ENCODE data around the gene CDK5RAP2. TPM values are rescaled to one million over a fixed set of nuclear protein-coding genes. Genes with fewer than 3 reads are reported as not detected.

The CDK5RAP2 gene
- total and polyA plus RNA-seq, 4 donors: 36.5 to 60.4 (median 47.4) TPM

DNA sequence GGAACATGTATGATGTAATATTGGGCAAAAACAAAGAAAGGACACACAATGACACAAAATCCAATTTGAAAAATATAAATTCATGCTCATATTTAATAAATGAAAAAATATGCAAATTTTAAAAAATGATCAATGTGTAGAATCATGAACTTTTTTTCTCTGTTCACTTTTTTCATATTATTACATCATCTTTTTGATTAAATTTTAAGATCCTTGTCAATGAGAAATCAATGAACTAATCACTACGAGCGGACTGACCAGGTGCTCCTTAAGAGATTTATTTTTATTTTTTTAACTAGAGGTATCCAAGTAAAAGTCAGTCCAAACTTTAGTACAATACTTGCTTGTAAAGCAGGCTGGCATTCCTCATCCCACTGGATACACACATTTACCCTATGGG lies 174.1 kb downstream of the CDK5RAP2 start:
- Histone ChIP-seq H3K9me3 (ENCODE audit: control insufficient read depth, insufficient read depth, low read length) (no peaks in the 10 kb centered on the region), H3K36me3 (ENCODE audit: control insufficient read depth, insufficient read depth, low read length) (peaks cover 65% of the 10 kb centered on the region), H3K27ac (ENCODE audit: low read depth, low read length) (no peak overlapping the region), H3K27me3 (ENCODE audit: control insufficient read depth, insufficient read depth, low read length) (no peaks in the 10 kb centered on the region), H3K4me1 (ENCODE audit: control insufficient read depth, insufficient read depth, low read length) (no peaks in the 10 kb centered on the region), H3K4me3 (ENCODE audit: low read depth, low read length) (no peak overlapping the region)
- no peak for DNase-seq (ENCODE audit: low read depth in 4 of 6, low spot score in 6 of 6)
- WGBS (ENCODE audit: insufficient coverage): no CpG with 5 or more reads among the region's 2 CpGs

DNA sequence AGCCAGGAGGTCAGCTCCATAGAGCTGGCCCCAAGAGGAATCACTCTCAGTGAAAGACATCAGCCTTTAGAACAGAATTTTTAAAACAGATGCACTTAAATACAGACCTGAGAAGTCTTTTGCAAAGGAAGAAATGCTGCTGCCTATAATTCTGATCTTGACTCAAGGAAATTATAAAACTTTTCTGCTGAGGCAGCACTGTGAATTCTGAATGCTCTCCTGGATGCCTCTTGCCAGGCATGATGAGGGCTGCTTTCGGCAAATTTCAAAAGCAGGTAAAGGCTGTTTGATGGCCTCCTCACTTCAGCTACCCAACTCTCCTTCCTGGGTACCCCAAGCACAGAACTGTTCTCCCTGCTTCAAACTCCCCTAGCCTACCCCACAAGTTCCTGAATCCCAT lies 174.8 kb downstream of the CDK5RAP2 start:
- Histone ChIP-seq H3K36me3 (ENCODE audit: control insufficient read depth, insufficient read depth, low read length) (peaks cover 70% of the 10 kb centered on the region), H3K27ac (ENCODE audit: low read depth, low read length) (no peak overlapping the region), H3K27me3 (ENCODE audit: control insufficient read depth, insufficient read depth, low read length) (no peaks in the 10 kb centered on the region), H3K4me1 (ENCODE audit: control insufficient read depth, insufficient read depth, low read length) (no peaks in the 10 kb centered on the region), H3K4me3 (ENCODE audit: low read depth, low read length) (no peak overlapping the region), H3K9me3 (ENCODE audit: control insufficient read depth, insufficient read depth, low read length) (no peaks in the 10 kb centered on the region)
- WGBS (ENCODE audit: insufficient coverage): 100% methylated on average over 1 of the region's 1 CpG
- no peak for DNase-seq (ENCODE audit: low read depth in 4 of 6, low spot score in 6 of 6)

DNA sequence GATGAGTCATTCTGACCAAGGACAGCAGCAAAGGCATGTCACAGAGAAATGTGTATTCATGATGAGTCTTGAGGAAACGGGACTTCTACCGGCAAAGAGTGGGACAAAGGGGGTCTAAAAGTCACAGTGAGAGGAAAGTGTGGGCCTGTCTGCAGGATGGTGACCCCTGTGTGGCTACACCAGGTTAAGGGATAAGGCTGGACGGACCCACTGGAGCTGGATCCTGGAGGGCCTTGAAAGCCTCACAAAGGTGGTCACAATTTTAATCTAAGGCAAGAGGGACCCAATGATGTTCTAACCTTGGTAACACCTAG lies 176.5 kb downstream of the CDK5RAP2 start:
- Histone ChIP-seq H3K9me3 (ENCODE audit: control insufficient read depth, insufficient read depth, low read length) (no peaks in the 10 kb centered on the region), H3K4me1 (ENCODE audit: control insufficient read depth, insufficient read depth, low read length) (no peaks in the 10 kb centered on the region), H3K36me3 (ENCODE audit: control insufficient read depth, insufficient read depth, low read length) (peaks cover 61% of the 10 kb centered on the region), H3K4me3 (ENCODE audit: low read depth, low read length) (no peak overlapping the region), H3K27me3 (ENCODE audit: control insufficient read depth, insufficient read depth, low read length) (no peaks in the 10 kb centered on the region), H3K27ac (ENCODE audit: low read depth, low read length) (no peak overlapping the region)
- 100% methylated on average over 3 of the region's 3 CpGs for WGBS (ENCODE audit: insufficient coverage)
- DNase-seq (ENCODE audit: low read depth in 4 of 6, low spot score in 6 of 6): no peak

DNA sequence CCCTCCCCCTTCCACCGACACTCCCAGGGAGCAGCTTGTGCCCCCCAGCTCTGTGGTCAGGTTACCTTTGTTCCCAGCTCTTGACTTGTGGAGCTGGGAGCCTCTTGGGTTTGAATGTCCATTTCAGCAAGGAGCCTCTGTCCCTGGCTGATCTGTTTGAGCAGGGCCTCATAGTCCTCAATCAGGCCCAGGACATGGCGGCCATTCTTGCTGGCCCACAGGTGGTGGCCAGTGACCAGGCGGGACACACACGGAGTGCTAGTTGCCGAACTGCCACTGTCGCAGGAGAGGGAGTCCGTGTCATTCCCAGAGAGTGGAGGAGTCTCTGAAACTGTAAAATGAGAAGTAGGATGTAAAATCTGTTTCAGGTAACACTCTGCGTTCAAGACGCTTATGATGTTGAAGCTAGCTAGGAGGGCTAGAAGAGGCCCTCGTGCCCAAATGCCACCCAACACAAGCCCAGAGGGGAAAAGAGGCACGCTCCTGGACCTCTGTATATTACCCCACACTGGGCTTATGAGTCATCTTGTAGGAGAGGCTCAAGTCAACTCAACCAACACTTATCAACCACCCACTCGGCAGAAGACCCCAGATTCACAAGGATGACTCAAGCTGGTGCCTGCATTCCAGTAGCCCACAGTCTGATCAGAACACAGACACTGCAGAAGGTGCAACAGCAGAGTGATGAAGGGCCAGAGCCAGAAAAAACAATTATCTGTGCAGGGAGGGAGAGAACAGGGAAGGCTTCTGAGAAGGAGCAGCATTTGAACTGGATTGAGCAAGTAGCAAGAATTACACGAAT lies 177.0 kb downstream of the CDK5RAP2 start:
- Histone ChIP-seq H3K36me3 (ENCODE audit: control insufficient read depth, insufficient read depth, low read length) (peaks cover 56% of the 10 kb centered on the region), H3K27me3 (ENCODE audit: control insufficient read depth, insufficient read depth, low read length) (no peaks in the 10 kb centered on the region), H3K4me1 (ENCODE audit: control insufficient read depth, insufficient read depth, low read length) (no peaks in the 10 kb centered on the region), H3K9me3 (ENCODE audit: control insufficient read depth, insufficient read depth, low read length) (no peaks in the 10 kb centered on the region), H3K27ac (ENCODE audit: low read depth, low read length) (no peak overlapping the region), H3K4me3 (ENCODE audit: low read depth, low read length) (no peak overlapping the region)
- DNase-seq (ENCODE audit: low read depth in 4 of 6, low spot score in 6 of 6): no peak
- 99% methylated on average over 8 of the region's 13 CpGs for WGBS (ENCODE audit: insufficient coverage)

DNA sequence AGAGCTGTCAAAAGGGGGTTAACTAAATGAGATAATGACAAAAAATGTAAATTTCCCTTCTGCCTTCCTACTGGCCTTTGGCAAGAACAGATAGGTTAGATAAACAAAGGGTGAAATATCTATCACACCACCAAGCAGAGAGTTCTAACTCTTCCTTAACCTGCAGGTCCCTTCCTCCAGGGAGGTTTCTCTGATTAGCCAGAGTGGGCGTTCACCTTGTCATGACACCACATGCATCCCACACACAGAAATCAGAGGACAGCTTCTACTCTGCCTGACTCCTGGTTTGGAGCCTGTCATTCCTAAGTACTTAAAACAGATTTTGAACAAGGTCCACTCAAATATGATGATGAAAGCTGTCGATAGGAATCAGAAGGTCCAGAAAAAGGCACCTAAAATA lies 180.0 kb downstream of the CDK5RAP2 start:
- H3K9me3 ChIP-seq (ENCODE audit: control insufficient read depth, insufficient read depth, low read length): no peaks in the 10 kb centered on the region
- WGBS (ENCODE audit: insufficient coverage): 100% methylated on average over 2 of the region's 2 CpGs
- no peak overlapping the region for H3K27ac ChIP-seq (ENCODE audit: low read depth, low read length)
- no peak for DNase-seq (ENCODE audit: low read depth in 4 of 6, low spot score in 6 of 6)
- H3K4me1 ChIP-seq (ENCODE audit: control insufficient read depth, insufficient read depth, low read length): no peaks in the 10 kb centered on the region
- no peak overlapping the region for H3K4me3 ChIP-seq (ENCODE audit: low read depth, low read length)
- H3K27me3 ChIP-seq (ENCODE audit: control insufficient read depth, insufficient read depth, low read length): no peaks in the 10 kb centered on the region
- H3K36me3 ChIP-seq (ENCODE audit: control insufficient read depth, insufficient read depth, low read length): peaks cover 45% of the 10 kb centered on the region

DNA sequence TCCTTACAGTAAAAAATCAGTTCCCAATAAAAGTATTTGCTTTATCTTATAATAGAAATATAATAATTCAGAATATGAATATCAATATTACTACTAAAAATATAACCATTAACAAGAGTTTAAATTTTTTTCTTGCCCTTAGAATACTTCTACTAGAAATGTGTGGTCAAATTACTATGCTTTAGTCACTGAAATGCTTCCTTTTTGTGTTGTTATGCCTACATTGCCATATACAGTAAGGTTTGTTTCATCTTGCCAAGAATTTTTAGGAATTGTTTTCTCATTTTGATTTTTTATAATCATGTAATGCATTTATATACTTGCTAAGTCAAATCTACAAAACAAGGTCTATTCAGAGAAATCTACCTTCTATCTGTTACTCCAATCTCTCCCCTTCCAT lies 181.7 kb downstream of the CDK5RAP2 start:
- H3K27me3 ChIP-seq (ENCODE audit: control insufficient read depth, insufficient read depth, low read length): no peaks in the 10 kb centered on the region
- H3K4me1 ChIP-seq (ENCODE audit: control insufficient read depth, insufficient read depth, low read length): no peaks in the 10 kb centered on the region
- H3K4me3 ChIP-seq (ENCODE audit: low read depth, low read length): no peak overlapping the region
- no peaks in the 10 kb centered on the region for H3K9me3 ChIP-seq (ENCODE audit: control insufficient read depth, insufficient read depth, low read length)
- no peak overlapping the region for H3K27ac ChIP-seq (ENCODE audit: low read depth, low read length)
- H3K36me3 ChIP-seq (ENCODE audit: control insufficient read depth, insufficient read depth, low read length): peaks cover 46% of the 10 kb centered on the region
- no peak for DNase-seq (ENCODE audit: low read depth in 4 of 6, low spot score in 6 of 6)

DNA sequence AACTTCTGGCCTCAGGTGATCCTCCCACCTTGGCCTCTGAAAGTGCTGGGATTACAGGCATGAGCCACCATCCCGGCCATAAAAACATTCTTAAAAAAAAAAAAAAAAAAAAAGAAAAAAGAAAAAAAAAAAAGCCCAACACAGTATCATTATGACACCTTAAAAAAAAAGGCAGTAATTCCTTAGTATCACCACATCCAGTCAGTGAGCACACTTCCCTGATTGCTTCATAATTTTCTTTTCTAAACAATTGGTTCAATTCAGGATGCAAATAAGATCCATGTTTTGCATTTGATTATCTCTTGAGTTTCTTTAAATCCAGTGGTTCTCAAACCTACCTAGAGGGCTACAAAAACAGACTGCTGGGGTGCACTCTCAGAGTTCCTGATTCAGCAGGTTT lies 182.5 kb downstream of the CDK5RAP2 start:
- no peaks in the 10 kb centered on the region for H3K9me3 ChIP-seq (ENCODE audit: control insufficient read depth, insufficient read depth, low read length)
- no peaks in the 10 kb centered on the region for H3K27me3 ChIP-seq (ENCODE audit: control insufficient read depth, insufficient read depth, low read length)
- H3K27ac ChIP-seq (ENCODE audit: low read depth, low read length): no peak overlapping the region
- H3K36me3 ChIP-seq (ENCODE audit: control insufficient read depth, insufficient read depth, low read length): peaks cover 48% of the 10 kb centered on the region
- no peak overlapping the region for H3K4me3 ChIP-seq (ENCODE audit: low read depth, low read length)
- WGBS (ENCODE audit: insufficient coverage): 100% methylated on average over 1 of the region's 1 CpG
- no peaks in the 10 kb centered on the region for H3K4me1 ChIP-seq (ENCODE audit: control insufficient read depth, insufficient read depth, low read length)
- no peak for DNase-seq (ENCODE audit: low read depth in 4 of 6, low spot score in 6 of 6)

DNA sequence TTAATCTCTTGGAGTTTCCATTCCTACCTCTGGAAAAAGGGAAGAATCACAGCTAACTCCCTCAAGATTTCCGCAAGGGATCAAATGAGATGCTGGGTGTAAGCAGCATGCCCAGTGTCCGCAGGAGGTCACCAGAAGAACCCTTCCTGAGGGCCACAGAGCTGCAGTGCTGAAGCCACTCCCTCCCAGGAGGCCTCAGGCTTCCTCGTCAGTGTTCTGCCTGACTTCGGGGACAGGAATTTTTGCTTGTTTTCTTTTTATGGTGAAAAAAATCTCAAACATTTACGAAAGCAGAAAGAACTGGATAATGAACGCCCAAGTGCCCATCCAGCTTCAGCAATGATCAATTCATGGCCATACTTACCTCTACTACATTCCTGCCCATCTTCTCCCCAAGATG lies 183.0 kb downstream of the CDK5RAP2 start:
- WGBS (ENCODE audit: insufficient coverage): 85% methylated on average over 2 of the region's 6 CpGs
- Histone ChIP-seq H3K27me3 (ENCODE audit: control insufficient read depth, insufficient read depth, low read length) (no peaks in the 10 kb centered on the region), H3K36me3 (ENCODE audit: control insufficient read depth, insufficient read depth, low read length) (peaks cover 48% of the 10 kb centered on the region), H3K9me3 (ENCODE audit: control insufficient read depth, insufficient read depth, low read length) (no peaks in the 10 kb centered on the region), H3K4me3 (ENCODE audit: low read depth, low read length) (no peak overlapping the region), H3K4me1 (ENCODE audit: control insufficient read depth, insufficient read depth, low read length) (no peaks in the 10 kb centered on the region), H3K27ac (ENCODE audit: low read depth, low read length) (no peak overlapping the region)
- no peak for DNase-seq (ENCODE audit: low read depth in 4 of 6, low spot score in 6 of 6)

DNA sequence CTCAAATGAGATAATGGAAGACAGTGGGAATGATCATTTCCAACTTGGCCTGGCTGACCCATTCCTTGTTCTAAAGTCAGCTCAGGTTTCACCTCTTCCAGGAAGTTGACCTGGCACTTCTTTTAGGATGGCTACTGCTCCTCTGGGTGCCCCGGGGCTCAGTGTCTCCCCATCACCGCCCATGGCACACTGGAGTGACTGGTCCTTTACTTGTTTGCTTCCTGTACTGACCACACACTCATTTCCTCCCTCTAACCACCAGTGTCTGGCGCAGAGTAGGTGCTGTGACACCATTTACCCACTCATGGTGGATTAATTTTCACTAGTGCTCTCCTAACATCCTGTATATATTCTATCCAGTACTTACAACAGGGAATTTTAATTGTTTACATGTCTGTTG lies 183.5 kb downstream of the CDK5RAP2 start:
- WGBS (ENCODE audit: insufficient coverage): 80% methylated on average over 2 of the region's 3 CpGs
- H3K4me3 ChIP-seq (ENCODE audit: low read depth, low read length): no peak overlapping the region
- no peaks in the 10 kb centered on the region for H3K27me3 ChIP-seq (ENCODE audit: control insufficient read depth, insufficient read depth, low read length)
- no peaks in the 10 kb centered on the region for H3K9me3 ChIP-seq (ENCODE audit: control insufficient read depth, insufficient read depth, low read length)
- no peak overlapping the region for H3K27ac ChIP-seq (ENCODE audit: low read depth, low read length)
- no peak for DNase-seq (ENCODE audit: low read depth in 4 of 6, low spot score in 6 of 6)
- no peaks in the 10 kb centered on the region for H3K4me1 ChIP-seq (ENCODE audit: control insufficient read depth, insufficient read depth, low read length)
- peaks cover 50% of the 10 kb centered on the region for H3K36me3 ChIP-seq (ENCODE audit: control insufficient read depth, insufficient read depth, low read length)

DNA sequence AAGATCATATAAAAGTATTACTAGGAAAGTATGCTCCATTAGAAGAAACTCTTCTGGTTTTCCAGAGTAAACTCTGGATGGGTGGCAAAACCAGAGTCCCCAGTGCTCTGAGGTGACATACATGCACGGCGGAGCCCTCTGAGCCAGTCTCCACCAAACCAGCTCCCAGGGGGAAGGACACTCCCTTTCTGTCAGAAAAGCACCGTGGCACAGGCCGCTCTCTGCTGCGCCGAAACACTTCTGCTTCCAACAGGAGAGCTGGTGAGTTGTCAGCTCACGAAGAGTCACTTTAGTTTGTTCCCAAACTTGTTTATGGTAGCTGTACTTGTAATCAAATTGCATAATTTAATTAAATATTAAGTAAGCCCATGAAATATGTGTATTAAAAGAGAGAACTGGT lies 184.6 kb downstream of the CDK5RAP2 start:
- no peak overlapping the region for H3K27ac ChIP-seq (ENCODE audit: low read depth, low read length)
- no peaks in the 10 kb centered on the region for H3K4me1 ChIP-seq (ENCODE audit: control insufficient read depth, insufficient read depth, low read length)
- no peak overlapping the region for H3K4me3 ChIP-seq (ENCODE audit: low read depth, low read length)
- WGBS (ENCODE audit: insufficient coverage): 100% methylated on average over 2 of the region's 7 CpGs
- no peaks in the 10 kb centered on the region for H3K9me3 ChIP-seq (ENCODE audit: control insufficient read depth, insufficient read depth, low read length)
- H3K27me3 ChIP-seq (ENCODE audit: control insufficient read depth, insufficient read depth, low read length): no peaks in the 10 kb centered on the region
- no peak for DNase-seq (ENCODE audit: low read depth in 4 of 6, low spot score in 6 of 6)
- H3K36me3 ChIP-seq (ENCODE audit: control insufficient read depth, insufficient read depth, low read length): peaks cover 47% of the 10 kb centered on the region
